NCI-H1105 treated with DMSO at 0.1 percent for 48 hours (cell line): ENCODE measurements around the gene SAP25.
"Not testable (repeated sequence)": the region's sequence is repeated elsewhere in the genome, so short reads cannot be mapped to it uniquely, and the experiment has no call there.

Experiments used
- DNase-seq: peaks from one replicate; lab custom pipeline; 2025; lab: John Stamatoyannopoulos, UW

The SAP25 gene

DNA sequence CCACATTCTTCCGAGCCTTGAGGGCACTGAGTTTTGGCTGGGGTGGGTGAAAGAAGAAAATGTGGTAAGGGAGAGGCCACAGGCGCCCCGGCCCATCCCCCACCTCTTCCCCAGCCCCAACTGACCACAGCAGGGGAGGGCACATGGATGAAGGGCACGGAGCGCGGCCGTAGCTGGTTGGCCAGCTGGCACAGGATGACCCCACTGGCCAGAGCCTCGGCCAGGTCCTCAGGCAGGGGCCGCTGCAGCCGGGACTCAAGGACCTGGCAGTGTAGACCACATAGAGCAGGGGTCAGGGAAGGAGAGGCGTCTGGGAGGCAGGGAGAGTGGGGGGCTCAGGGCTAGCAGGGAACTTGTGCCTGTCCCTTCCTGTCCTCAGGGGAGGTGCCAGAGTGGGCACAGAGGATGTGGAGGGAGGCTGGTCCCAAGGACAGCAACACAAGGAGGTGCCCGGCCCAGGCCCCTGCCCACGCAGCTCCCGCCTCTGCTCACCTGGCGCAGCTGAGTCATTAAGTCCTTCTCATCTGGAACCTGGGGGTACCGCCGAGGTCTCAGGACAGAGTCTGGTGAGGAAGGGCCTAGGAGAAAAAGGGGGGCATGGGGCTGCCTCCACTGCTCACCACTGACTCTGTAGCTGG is 2.2 kb upstream of the SAP25 start:
- no peak for DNase-seq

DNA sequence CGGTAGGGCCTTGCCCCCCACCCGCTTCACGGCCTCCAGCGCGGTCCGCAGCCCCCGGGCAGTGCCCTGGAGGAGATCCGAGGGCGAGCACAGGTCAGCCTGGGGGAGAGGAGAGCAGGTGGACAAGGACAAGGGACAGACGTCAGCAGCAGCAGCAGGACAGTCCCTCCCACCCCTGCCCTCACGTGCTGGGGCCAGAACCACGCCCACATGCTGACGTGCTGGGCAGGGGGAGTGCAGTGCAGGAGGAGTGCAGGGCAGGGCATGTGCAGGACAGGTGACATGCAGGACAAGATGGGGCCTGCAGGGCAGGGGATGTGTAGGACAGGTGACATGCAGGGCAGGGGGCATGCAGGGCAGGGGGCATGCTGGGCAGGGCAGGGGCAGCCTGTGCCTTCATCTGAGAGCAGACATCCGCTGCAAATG is 1.5 kb upstream of the SAP25 start:
- DNase-seq: no peak

DNA sequence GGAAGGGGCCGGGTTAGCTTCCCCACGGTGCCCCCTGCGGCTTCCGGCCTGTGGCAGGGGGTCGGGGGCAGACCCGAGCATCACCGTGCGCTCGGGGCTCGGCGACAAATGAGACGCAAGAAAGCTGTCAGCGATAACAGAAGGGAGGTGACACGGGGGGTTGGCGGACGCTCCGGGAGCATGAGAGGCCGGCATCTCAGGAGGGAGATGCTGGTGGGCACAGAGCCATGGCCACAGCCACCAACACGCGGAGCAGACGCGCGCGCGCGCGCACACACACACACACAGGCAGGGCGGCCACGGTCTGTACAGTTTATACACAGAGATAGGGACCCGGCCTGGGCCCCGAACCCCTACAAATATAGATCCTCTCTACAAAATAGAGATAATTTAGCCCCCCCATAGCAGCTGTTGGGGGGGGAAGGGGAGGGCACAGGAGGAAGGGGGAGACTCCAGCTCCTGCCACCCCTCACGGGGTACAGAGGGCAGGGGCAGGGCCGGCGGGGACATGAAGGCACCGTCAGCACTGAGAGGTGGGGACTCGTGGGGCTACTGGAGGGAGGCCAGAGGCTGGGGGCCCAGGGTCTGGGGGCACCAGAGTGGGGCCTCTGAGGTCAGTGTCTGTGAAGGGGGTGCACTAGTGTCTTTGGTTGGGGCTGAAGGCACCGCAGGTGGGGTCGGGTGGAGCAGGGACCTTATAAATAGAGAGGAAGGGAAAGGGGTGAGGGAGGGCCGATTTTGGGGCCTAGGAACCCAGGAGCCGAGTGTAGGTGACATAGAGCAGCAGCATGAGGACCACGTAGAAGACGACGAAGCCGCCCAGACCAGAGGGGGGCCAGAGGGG is 884 bp upstream of the SAP25 start:
- DNase-seq: no peak

DNA sequence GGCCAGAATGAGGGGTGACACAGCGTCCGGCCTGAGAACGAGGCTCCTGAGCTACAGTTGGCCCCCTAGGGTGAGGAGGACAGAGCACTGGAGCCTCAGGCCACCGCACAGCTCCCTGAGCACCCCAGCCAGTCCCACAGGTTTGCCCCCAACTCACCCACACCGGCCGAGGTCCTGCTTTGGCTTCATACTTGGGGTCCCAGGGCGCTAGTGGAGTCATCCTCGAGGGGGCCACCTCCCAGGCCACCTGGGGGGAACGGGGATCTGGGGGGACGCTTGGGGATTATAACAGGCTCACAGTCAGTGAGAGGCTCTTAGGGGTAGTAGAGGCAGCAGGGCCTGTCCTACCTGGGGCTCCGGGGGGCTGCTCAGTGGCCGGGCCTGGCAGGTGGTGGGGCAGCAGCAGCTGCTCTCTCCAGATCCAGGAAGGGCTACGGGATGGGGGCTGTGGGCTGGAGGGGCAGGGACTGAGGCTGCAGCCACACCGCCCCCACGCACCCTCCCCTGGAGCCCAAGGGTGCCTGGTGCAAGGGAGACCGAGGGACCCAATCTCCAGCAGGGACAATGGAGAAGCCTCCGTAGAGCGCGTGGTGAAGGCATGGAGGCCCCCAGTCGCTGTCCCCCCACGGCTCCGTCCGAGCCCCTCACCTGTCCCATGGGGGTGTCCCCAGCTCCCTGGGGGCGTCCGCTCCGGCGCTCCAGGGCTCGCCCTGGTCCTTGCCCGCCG is 588 bp downstream of the SAP25 start:
- no peak for DNase-seq

DNA sequence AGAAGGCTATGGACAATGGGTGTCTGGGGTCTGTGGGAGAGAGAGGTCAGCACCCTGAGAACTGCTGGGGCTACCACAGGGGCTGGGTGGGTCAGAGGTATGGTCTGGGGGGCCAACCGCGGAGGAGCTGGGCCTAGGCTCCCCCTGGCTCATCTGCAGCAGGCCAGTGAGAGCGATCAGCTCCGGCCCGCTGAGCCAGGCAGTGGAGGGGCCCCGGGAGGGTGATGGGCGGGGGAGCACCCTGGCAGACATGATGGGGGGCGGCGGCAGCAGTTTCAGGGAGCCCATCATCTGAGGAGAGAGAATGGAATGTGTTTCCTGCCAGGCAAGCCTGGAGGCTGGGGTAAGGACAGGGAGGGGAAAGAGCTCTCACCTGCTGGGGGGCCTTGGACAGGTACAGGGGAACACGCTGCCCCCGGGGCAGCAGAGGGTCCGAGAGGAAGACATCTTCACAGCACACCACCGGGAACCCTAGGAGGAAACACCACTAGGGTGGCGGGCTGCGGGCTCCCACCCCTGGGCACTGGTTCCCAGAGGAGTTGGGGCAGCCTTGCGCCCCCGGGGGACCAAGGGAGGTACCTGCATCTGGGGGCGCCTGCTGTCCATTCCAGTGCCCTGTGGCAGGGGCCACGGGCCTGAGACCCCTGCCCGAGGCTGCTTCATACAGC is 1.3 kb downstream of the SAP25 start:
- DNase-seq: no peak

DNA sequence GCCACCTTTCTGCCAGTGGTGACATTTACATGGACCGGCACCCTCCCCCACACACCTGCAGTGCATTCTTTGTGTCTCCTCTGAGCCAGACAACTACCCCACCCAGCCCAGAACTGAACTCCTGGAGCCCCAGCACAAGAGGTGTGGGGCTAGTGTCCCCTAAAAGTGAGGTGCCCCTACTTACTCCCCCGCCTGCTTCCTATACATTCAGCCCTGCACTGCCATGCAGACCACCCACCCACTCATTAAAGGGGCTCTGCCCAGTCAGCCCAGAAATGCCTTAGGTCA is 1.9 kb downstream of the SAP25 start:
- DNase-seq: no peak

DNA sequence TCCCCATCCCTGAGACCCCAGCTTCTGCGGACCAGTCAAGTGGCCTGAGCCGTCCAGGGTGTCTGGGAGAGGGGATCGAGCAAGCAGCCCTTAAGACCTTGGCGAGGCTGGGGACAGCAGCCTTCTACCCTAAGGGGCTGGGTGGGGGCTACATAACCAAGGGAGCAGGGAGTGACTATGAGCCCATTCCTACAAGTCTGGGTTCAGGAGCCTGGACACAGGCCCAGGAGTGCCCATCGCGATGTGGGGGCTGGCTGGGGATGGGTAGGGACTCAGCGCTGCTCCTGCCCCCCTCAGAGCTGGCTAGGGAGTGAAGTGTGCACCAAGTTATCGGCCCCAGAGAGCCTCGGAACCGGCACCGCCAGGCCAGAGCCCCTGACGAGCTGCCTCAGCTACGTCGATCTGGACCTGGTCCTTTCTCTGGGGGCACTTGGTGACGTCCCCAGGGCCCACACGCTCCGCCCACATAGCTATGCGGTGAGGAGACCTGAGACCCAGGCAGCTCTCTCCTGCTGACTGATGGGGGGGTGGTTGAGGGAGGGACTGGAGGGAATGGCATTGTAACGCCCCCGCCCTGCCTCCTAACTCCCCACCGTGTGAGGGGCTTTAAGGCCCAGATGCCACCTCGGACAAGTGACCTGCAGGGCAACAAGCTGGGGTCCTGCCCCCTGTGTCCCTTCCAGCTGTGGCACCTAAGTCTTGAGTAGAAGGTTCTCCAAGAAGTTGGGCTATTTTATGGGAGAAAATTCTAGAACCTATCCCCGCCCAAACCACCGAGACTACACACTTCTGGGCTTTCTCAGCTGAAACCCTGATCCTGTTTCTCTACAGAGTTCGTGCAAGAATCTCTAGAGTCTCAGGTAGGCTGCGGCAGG is 2.5 kb downstream of the SAP25 start:
- no peak for DNase-seq

DNA sequence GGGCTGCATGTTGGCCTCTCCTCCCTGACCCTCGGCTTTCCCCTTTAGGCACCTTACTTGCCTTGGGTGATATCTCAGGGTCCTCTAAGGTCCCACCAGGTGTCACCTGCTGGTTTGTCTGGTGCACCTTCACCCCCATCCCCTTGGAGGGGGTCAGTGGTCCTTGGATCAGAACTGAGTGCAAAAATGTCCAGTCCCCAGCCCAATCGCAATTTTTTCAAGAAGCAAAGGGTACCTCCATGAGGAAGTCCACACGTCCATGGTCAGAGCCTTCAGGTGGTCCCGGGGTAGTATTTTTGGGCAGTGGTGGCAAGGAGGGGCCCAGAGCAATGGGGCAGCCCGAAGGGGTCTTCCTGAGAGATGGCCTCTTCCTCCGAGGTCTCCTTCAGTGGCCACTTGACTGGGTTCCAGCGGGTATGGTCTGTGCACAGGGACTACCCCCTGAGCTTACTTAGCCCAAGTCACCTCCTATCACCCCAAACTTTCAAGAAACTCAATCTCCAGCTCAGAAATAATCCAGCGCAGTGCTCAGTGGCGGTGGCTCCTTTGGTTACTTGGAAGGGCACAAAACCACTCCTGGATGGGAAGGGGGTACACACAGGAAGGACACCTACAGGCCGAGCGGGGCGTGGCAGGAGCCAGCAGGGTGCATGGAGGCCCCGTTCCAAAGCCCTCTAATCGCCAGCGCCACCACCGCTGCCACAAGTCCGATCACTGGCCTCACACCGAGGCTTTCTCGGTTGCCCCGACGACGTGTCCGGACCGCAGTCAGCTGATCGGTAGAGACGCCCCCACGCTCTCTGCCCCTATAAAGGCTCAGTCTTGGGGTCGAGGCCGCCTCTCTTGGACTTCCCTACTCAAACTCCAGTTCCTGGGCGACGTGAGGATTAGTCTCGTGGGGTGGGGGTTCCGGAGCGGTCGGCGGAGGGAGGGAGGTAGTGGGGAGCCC is 4.5 kb downstream of the SAP25 start:
- peak; percentile 46 for DNase-seq

DNA sequence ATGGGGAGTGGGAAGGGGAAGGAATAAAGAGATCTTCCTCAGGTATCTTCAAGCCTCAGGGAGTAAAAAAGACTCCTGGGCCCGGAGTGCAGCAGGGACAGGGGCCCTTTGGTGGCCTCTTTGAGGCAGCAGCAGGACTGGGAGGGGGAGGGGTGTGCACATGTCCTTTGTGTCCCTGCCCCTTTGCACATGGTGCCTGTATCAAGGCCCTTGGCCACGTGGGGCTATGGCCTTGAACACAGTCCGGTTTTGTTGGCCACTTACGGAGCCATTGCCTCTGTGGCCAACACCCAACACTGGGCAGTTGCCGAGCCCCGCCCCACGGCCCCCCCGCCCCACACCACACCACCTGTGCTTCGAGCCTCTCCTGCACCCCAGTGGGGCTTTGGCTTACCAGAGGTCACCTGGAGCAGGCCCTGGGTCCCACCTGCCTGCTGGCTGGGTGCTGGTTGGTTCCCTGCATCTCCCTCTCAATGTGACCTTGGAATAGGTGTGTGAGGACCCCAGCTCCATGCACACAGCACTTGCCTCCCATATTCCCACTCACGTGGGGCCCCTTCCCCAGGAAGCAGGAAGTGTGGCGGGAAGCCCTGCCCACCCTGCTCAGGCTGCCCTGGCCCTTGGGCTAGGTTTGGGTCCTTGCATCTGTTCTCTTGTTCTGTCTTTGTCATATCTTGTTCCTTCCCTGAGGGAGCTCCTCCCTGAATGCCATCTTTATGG is 5.4 kb downstream of the SAP25 start:
- no peak for DNase-seq

DNA sequence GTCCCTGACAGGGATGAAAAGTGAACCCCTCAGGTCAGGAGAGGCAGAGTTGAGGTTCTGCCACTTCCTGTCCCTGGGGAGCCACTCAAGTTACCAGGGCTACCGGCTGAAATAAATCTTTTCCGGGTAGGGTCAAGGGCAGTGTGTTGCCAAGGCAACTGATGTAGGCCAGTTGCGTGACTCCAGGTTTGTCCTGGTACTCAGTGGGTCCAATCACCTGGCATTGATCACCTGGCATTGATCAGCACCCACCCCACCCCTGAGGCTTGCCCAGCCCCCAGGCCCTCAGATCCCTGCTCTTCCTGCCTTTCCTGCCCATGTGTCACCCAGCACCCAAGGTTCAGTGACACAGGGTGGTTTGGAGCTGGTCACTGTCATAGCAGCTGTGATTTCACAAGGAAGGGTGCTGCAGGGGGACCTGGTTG is 5.9 kb downstream of the SAP25 start:
- DNase-seq: no peak

DNA sequence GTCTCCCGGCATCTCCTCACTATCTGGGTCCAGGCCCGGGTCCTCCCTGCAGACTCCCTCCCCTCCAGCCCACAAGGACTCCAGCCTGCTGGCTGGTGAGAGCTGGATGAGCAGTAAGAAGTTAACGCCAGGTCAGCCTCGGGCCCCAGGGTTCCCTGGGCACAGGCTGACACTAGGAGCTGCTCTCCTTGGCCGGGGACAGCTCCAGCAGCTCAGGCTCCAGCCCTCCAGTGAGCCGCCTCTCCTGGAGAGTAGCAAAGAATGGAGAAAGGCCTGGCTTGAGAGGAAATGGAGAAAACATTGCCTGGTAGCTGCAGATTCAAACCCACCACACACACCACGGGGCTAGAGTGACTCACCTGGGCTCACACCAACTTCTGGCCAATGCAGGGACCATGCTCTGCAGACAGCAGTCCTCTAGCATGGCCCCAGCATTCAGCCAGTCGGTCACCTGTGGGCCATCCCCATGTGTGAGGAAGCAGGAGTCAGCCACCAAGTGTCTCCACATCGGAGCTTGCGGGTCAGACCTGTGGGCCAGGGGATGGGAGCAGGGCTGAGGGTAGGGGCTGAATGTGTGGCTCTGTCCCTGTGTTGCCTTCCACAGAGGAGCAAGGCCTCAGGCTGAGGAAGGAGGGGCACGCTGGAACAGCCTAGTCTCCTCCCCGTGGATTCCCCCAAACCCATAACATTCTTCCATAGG is 6.5 kb downstream of the SAP25 start:
- no peak for DNase-seq

DNA sequence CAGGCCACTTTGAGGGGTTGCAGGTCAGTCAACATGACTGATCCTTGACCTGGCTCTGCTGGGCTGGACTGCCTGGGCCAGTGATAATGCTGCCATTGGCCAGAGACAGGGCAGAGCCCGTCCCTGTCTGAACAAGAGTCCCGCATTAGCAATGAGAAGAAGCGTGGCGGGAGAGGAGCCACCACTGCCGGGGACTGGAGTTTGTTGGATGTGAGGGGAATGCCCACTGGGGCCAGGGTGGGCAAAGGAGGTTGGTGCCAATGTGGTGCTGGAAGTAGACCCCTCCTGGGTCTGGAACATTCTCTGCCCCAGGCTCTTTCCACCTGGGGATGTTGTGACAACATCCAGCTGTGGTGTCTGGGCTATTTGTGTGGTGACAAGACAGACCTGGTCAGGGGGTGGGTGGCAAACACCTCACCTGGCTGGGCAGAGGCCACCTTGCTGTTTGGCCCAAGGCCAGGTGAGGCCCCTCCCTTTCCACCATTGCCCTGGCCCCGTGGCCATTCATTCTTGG is 7.6 kb downstream of the SAP25 start:
- no peak for DNase-seq

DNA sequence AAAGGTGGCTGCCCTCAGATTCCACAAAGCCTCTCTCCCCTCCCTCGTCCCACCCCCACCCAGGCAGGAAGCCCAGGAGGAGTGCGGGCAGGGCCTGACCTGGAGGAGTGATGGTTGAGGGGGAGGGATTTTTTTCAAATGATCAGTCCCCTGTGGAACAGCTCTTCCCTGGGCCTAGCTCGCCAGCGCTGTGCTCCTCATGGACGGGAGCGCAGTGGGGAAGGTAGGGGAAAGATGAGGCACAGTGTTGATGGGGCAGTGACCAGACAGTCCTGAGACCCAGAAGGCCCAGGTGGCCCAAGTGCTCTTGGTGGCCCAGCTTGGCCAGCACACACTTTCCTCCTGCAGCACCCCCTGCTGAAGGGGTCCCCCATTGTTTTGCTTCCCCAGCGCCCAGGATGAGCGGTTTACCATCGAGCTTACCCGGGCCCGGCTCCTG is 8.5 kb downstream of the SAP25 start:
- DNase-seq: no peak

DNA sequence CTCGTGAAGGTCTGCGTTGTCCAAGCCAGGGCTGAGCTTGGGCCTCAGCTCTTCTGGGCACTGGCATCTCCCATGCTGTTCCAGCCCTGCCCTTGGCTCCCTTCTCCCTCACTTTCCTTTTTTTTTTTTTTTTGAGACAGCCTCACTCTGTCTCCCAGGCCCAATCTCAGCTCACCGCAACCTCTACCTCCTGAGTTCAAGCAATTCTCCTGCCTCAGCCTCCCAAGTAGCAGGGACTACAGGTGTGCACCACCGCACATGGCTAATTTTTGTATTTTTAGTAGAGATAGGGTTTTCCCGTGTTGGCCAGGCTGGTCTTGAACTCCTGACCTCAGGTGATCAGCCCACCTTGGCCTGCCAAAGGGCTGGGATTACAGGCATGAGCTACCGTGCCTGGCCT is 9.3 kb downstream of the SAP25 start:
- DNase-seq: not testable (repeated sequence)

DNA sequence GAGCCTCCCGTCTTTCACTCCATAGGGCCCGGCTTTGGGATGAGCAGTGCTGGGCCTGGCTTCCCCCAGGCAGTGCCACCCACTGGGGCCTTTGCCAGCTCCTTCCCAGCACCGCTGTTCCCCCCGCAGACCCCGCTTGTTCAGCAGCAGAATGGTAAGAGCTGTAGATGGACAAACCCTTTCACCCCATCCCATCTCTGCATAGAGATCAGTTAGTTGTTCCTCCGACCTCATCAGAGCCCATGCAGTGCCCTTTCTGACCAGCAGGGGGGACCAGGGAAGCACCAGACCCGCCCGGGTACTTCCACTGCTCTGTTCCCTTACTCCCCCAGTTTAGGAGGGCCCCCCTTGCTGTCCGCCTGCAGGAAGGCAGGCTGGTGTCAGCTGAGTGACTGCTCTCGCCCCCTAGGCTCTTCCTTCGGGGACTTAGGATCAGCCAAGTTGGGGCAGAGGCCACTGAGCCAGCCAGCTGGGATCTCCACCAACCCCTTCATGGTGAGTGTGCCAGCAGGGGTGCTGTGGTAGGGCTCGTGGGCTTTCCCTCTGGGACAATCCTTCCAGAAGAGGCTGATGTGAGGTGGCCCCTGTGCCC is 9.8 kb downstream of the SAP25 start:
- no peak for DNase-seq

DNA sequence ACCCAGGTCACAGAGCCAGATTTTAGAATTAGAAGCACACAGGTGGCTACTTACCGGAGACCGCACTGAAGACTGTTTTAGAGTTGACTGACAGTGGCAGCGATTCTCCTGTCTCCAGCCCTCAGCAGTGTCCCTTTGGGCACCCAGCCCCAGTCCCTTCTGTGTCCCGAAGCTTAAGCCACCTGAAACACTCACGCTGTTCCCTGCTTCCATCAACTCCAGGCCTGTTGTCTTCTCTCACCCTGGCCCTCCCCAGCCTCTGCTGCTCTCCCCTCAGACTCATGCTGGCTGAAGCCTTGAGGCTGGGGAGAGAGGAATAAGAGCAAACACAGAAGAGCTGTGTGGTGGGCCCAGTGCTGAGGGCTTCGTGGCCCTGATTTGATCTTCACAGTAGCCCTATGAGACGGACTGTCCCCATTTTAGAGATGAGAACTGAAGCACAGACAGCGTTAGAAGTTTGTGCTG is 10.6 kb downstream of the SAP25 start:
- DNase-seq: no peak

DNA sequence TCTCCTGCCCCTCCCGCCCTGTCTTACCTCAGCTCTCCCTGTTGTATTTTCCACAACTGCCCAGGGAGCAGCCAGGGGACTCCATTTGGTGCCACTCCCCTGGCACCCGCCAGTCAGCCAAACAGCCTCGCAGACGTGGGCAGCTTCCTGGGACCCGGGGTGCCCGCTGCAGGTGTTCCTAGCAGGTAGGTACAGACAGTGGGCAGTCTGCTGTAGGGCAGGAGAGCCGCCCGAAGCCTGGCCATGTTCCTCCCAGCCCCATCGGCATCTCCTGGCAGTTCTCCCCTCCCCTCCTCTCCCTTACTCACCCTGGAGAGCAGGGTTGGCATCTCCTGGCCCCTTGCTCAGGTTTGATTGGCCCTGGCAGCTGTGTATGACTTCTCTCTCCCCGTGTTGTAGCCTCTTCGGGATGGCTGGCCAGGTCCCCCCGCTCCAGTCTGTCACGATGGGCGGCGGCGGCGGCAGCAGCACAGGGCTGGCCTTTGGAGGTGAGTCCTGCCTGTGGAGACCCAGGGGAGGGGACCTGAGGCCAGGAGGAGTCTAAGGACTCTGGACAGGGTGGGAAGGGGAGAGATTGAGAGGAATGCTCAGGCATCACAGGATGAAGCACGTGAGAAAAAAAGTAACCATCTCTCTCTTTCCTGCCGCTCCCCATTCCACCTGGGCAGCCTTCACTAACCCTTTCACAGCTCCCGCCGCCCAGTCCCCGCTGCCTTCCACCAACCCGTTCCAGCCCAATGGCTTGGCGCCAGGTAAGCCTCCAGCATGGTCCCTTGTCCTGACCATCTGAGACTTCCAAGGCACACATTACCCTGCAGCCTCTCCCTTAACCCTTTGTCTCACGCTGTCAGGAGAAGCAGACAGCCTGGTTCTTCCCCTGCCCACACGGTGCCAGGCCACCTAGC is 11.3 kb downstream of the SAP25 start:
- no peak for DNase-seq
